ACC112 (cell line): Measurements from ENCODE around the gene TFCP2.

ENCODE experiments used
- H2AFZ ChIP-seq: fragments of 200-600 bp; sonication (generic); one replicate; pipeline ENCODE4 v1.6.0; 2017; ENCODE audit warnings: antibody characterized with exemption, low read length; ENCODE audit not compliant: unreplicated experiment
- H3K27ac ChIP-seq: fragments of 200-600 bp; sonication (generic); 2 replicates; pipeline ENCODE4 v1.5.1; 2014; ENCODE audit warnings: low read depth, mild to moderate bottlenecking, antibody characterized with exemption, low read length, moderate library complexity
- H3K27me3 ChIP-seq: fragments of 200-600 bp; sonication (generic); 2 replicates; pipeline ENCODE4 v1.6.1; 2014; ENCODE audit warnings: mild to moderate bottlenecking, antibody characterized with exemption, low read length, moderate library complexity, mixed read lengths; ENCODE audit not compliant: insufficient read depth
- H3K36me3 ChIP-seq: fragments of 200-600 bp; sonication (generic); 2 replicates; pipeline ENCODE4 v1.6.1; 2016; ENCODE audit warnings: mild to moderate bottlenecking, antibody characterized with exemption, low read length, moderate library complexity, mixed read lengths; ENCODE audit not compliant: insufficient read depth
- H3K4me1 ChIP-seq: fragments of 200-600 bp; sonication (generic); one replicate; pipeline ENCODE4 v1.6.1; 2016; ENCODE audit warnings: low read length, mixed read lengths; ENCODE audit not compliant: insufficient read depth, unreplicated experiment, control insufficient read depth
- H3K4me3 ChIP-seq: fragments of 200-600 bp; sonication (generic); 2 replicates; pipeline ENCODE4 v1.5.1; 2014; ENCODE audit warnings: mild to moderate bottlenecking, low read depth, low read length
- H3K79me2 ChIP-seq: fragments of 200-600 bp; sonication (generic); one replicate; pipeline ENCODE4 v1.6.0; 2016; ENCODE audit warnings: low read length; ENCODE audit not compliant: control insufficient read depth, unreplicated experiment, insufficient read depth

The TFCP2 gene

GRCh38 chr12:51115533-51115932 is 57.4 kb downstream of the TFCP2 start:
- Histone ChIP-seq H3K27ac (no peak overlapping the region), H3K79me2 (no peaks in the 10 kb centered on the region), H3K4me1 (peaks cover 6% of the 10 kb centered on the region), H2AFZ (no peak overlapping the region), H3K4me3 (no peak overlapping the region), H3K27me3 (no peaks in the 10 kb centered on the region), H3K36me3 (peaks cover 5% of the 10 kb centered on the region; the same call in 1 of the 2 replicates)

- H3K27me3 ChIP-seq: no peaks in the 10 kb centered on the region
- no peak overlapping the region for H2AFZ ChIP-seq
- peaks cover 18% of the 10 kb centered on the region for H3K36me3 ChIP-seq
- H3K27ac ChIP-seq: no peak overlapping the region
- no peaks in the 10 kb centered on the region for H3K79me2 ChIP-seq
- no peak overlapping the region for H3K4me3 ChIP-seq
- H3K4me1 ChIP-seq: no peaks in the 10 kb centered on the region
These were observed 64.8 kb downstream of the TFCP2 start for GRCh38 chr12:51108136-51108535.

DNA sequence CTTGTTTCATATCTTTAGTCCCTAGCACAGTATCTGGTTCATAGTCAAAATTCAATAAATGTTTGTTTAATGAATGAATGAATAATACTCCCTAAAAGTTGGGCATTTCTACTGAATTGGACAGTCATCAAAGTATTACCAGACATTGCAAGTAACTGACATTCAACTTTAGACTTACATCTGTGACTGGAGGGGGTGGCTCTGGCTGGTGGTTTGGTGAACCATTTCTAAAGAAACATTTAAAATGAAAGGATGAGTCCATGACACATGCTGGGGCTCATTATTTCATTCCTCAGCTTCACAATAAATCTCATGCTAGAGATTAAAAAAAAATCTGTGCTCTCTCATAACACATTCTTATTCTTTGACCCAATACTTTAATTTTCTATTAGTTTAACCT is 69.0 kb downstream of the TFCP2 start:
- no peak overlapping the region for H3K27ac ChIP-seq
- H3K27me3 ChIP-seq: no peaks in the 10 kb centered on the region
- H3K4me1 ChIP-seq: no peaks in the 10 kb centered on the region
- no peak overlapping the region for H3K4me3 ChIP-seq
- peaks cover 24% of the 10 kb centered on the region for H3K36me3 ChIP-seq
- H3K79me2 ChIP-seq: no peaks in the 10 kb centered on the region
- H2AFZ ChIP-seq: no peak overlapping the region

DNA sequence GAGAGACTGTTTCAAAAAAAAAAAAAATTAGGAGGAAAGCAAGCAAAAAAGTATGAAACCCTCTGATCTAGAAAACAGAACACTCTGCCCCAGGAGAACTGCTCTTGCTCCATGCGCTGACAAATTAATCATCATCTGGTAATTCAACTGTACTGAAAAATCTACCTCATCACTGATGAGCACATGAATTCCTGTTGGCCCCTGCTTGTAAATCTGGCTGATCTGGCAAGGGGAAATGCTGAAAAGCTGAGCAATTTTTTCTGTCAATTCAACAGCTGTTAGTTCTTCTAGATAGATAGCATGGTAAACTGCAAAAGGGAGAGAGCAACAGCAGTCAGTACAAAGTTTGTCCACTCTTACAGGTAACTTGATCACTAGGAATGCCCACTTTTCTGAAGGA is 74.3 kb downstream of the TFCP2 start:
- Histone ChIP-seq H2AFZ (no peak overlapping the region), H3K36me3 (peaks cover 19% of the 10 kb centered on the region), H3K4me1 (no peaks in the 10 kb centered on the region), H3K4me3 (no peak overlapping the region), H3K79me2 (no peaks in the 10 kb centered on the region), H3K27me3 (no peaks in the 10 kb centered on the region), H3K27ac (no peak overlapping the region)

- no peaks in the 10 kb centered on the region for H3K79me2 ChIP-seq
- H3K27me3 ChIP-seq: no peaks in the 10 kb centered on the region
- no peak overlapping the region for H3K4me3 ChIP-seq
- no peaks in the 10 kb centered on the region for H3K4me1 ChIP-seq
- H3K36me3 ChIP-seq: peaks cover 5% of the 10 kb centered on the region; the same call in 1 of the 2 replicates
- H3K27ac ChIP-seq: no peak overlapping the region
- no peak overlapping the region for H2AFZ ChIP-seq
These were observed 82.2 kb downstream of the TFCP2 start for GRCh38 chr12:51090705-51091229.

DNA sequence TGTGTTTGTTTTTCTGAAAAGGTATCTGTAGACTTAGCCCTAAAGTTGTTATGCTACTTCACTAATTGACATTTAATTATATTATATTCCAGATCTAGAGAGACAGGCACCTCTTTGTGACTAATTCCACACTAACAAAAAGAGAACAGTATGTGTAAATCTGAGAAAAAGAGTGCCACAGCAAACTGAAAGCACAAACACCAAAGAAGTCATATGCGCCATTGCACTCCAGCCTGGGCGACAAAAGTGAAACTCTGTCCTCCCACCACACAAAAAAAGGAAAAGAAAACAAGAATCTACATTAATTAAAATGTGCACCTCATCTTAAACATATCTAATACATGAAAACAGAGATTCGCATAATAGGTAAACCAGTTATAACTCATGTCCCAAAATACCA is 85.1 kb downstream of the TFCP2 start:
- H3K79me2 ChIP-seq: peaks cover 2% of the 10 kb centered on the region
- H2AFZ ChIP-seq: no peak overlapping the region
- H3K27ac ChIP-seq: no peak overlapping the region
- H3K36me3 ChIP-seq: no peaks in the 10 kb centered on the region
- H3K4me1 ChIP-seq: no peaks in the 10 kb centered on the region
- no peak overlapping the region for H3K4me3 ChIP-seq
- no peaks in the 10 kb centered on the region for H3K27me3 ChIP-seq

DNA sequence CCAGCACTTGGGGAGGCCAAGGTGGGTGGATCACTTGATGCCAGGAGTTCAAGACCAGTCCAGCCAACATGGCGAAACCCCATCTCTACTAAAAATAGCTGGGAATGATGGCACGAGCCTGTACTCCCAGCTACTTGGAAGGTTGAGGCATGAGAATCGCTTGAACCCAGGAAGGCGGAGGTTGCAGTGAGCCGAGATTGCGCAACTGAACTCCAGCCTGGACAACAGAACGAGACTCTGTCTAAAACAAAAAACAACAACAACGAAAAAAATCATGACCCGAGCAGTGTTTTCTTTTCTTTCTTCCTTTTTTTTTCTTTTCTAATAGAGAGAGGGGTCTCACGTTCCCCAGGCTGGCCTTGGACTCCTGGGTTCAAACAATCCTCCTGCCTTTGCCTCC is 86.0 kb downstream of the TFCP2 start:
- no peak overlapping the region for H3K27ac ChIP-seq
- no peak overlapping the region for H3K4me3 ChIP-seq
- H3K79me2 ChIP-seq: peaks cover 11% of the 10 kb centered on the region
- no peaks in the 10 kb centered on the region for H3K36me3 ChIP-seq
- no peaks in the 10 kb centered on the region for H3K27me3 ChIP-seq
- peaks cover 2% of the 10 kb centered on the region for H3K4me1 ChIP-seq
- no peak overlapping the region for H2AFZ ChIP-seq

- H3K27ac ChIP-seq: no peak overlapping the region
- H3K79me2 ChIP-seq: peaks cover 21% of the 10 kb centered on the region
- no peak overlapping the region for H3K4me3 ChIP-seq
- no peaks in the 10 kb centered on the region for H3K36me3 ChIP-seq
- peaks cover 9% of the 10 kb centered on the region for H3K4me1 ChIP-seq
- H2AFZ ChIP-seq: no peak overlapping the region
- no peaks in the 10 kb centered on the region for H3K27me3 ChIP-seq
These were observed 87.2 kb downstream of the TFCP2 start for GRCh38 chr12:51085757-51086156.

- H3K4me3 ChIP-seq: peak within 1 kb of the TSS; percentile 99
- no peaks in the 10 kb centered on the region for H3K27me3 ChIP-seq
- H3K79me2 ChIP-seq: peaks cover 32% of the 10 kb centered on the region
- H2AFZ ChIP-seq: peak within 1 kb of the TSS; percentile 73
- peaks cover 9% of the 10 kb centered on the region for H3K4me1 ChIP-seq
- H3K27ac ChIP-seq: peak within 1 kb of the TSS; percentile 69
- H3K36me3 ChIP-seq: no peaks in the 10 kb centered on the region
These were observed 89.7 kb downstream of the TFCP2 start, which contains the start of gene CSRNP2 for GRCh38 chr12:51083126-51083833. Gene CSRNP2 (minus strand): TSS chr12:51083596. CDS start chr12:51076561, 7,035 bp downstream.

- Histone ChIP-seq H3K27ac (peak overlapping the region; percentile 69), H3K4me3 (peak overlapping the region; percentile 99), H2AFZ (peak overlapping the region; percentile 73), H3K27me3 (no peaks in the 10 kb centered on the region), H3K79me2 (peaks cover 37% of the 10 kb centered on the region), H3K36me3 (no peaks in the 10 kb centered on the region), H3K4me1 (peaks cover 9% of the 10 kb centered on the region)
These were observed 90.3 kb downstream of the TFCP2 start for GRCh38 chr12:51082561-51083125.

DNA sequence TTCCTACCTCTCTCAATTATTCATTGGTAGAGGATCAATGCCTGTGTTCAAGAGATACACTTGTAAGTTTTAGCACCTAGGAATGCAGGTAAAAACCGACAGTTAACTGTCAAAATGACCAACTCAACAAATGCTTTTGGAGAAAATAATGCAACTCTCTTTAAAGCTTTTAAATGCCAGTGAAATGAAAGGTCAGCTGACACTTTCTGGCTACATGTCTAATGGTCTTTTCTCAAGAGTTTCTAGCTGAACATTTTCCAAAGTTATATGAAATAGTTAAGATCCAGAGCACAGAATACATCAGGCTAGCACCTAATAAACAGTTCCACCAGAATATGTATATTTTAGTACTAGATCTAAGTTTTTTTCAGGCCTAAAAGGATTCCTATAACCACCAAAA is 91.5 kb downstream of the TFCP2 start:
- H3K27me3 ChIP-seq: no peaks in the 10 kb centered on the region
- peaks cover 9% of the 10 kb centered on the region for H3K4me1 ChIP-seq
- peaks cover 50% of the 10 kb centered on the region for H3K79me2 ChIP-seq
- H3K36me3 ChIP-seq: no peaks in the 10 kb centered on the region
- no peak overlapping the region for H2AFZ ChIP-seq
- no peak overlapping the region for H3K27ac ChIP-seq
- peak overlapping the region; percentile 99 for H3K4me3 ChIP-seq
